Activated T-cell treated with anti-CD3 and anti-CD28 coated beads, Interleukin-2, amount 50 U/mL, for 24 hours (primary cell): ENCODE measurements around the gene FMNL2.

Experiments used
- DNase-seq: peaks from one replicate; pipeline ENCODE4 v3.0.0-alpha.2; 2020
- H3K27ac Mint-ChIP-seq: 2 replicates; pipeline ENCODE4 v1.8.0; 2020; ENCODE audit warnings: mild to moderate bottlenecking, mixed read lengths
- H3K27me3 Mint-ChIP-seq: 2 replicates; pipeline ENCODE4 v1.8.0; 2020; ENCODE audit warnings: mixed read lengths
- H3K36me3 Mint-ChIP-seq: 2 replicates; pipeline ENCODE4 v1.8.0; 2020; ENCODE audit warnings: low read depth, mixed read lengths
- H3K4me1 Mint-ChIP-seq: 2 replicates; pipeline ENCODE4 v1.8.0; 2020; ENCODE audit warnings: low read depth, mixed read lengths
- H3K4me3 Mint-ChIP-seq: 2 replicates; pipeline ENCODE4 v1.8.0; 2020; ENCODE audit warnings: mild to moderate bottlenecking, moderate library complexity, mixed read lengths
- H3K9me3 Mint-ChIP-seq: 2 replicates; pipeline ENCODE4 v1.8.0; 2020; ENCODE audit warnings: mixed read lengths

Gene FMNL2

DNA sequence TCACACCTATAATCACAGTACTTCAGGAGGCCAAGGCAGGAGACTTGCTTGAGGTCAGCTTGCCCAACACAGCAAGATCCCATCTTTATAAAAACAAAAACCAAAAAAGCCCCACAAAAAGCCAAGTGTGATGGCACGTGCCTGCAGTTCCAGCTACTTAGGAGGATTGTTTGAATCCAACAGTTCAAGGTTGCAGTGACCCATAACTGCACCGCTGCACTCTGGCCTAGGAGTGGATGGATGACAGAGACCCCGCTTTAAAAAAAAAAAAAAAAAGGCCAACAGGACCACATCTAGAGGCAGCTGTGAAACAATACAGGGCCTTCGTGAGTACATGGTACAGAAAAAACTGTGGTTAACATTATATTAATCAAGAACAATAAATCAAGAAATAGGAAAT, 326.1 kb downstream of the FMNL2 start:
- H3K4me1 Mint-ChIP-seq, result peaks cover 18% of the 10 kb centered on the region
- no peak overlapping the region for H3K27ac Mint-ChIP-seq

DNA sequence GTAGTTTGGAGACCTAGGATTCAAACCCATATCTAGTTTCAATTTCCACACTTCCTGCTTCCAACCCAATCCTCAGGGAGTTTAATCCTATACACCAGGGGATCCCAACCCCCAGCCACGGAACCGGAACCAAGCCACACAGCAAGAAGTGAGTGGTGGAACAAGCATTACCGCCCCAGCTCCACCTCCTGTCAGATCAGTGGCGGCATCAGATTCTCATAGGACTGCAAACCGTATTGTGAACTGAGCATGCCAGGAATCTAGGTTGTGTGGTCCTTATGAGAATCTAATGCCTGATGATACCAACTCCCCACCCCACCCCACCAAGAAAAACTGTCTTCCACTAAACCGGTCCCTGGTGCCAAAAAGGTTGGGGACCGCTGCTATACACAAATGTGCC, 329.8 kb downstream of the FMNL2 start:
- H3K9me3 Mint-ChIP-seq, result no peaks in the 10 kb centered on the region
- H3K4me3 Mint-ChIP-seq, result no peak overlapping the region
- H3K4me1 Mint-ChIP-seq, result no peaks in the 10 kb centered on the region
- H3K27me3 Mint-ChIP-seq, result no peaks in the 10 kb centered on the region
- peaks cover 95% of the 10 kb centered on the region for H3K36me3 Mint-ChIP-seq
- peak overlapping the region; percentile 52 for H3K27ac Mint-ChIP-seq
- no peak for DNase-seq

More for the DNA sequence above, 326.1 kb downstream of the FMNL2 start:
- peaks cover 97% of the 10 kb centered on the region for H3K36me3 Mint-ChIP-seq
- H3K27me3 Mint-ChIP-seq, result no peaks in the 10 kb centered on the region
- no peak overlapping the region for H3K4me3 Mint-ChIP-seq
- no peaks in the 10 kb centered on the region for H3K9me3 Mint-ChIP-seq
- no peak for DNase-seq

DNA sequence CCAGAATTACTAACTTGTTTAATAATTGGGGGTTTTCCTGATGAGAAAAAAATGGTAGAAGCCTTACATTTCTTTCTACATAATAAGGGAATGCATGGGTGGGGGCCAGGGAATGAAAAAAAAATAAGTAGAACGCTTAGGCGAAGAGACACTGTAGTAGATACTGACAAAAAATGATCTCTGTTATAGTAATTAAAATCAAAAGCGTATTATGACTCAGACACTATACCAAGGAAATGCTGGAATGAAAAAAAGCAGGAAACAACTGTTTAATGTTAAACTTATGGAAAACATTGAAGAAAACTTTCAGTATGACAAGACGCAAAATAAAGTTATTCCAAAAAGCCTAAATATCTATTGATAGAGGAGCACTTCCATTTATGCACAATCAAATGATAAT, 339.4 kb downstream of the FMNL2 start:
- no peak for DNase-seq
- Mint-ChIP-seq H3K4me1 (peaks cover 3% of the 10 kb centered on the region), H3K9me3 (no peaks in the 10 kb centered on the region), H3K27me3 (no peaks in the 10 kb centered on the region), H3K27ac (peak overlapping the region; percentile 45), H3K4me3 (no peak overlapping the region), H3K36me3 (peaks cover 84% of the 10 kb centered on the region)

DNA sequence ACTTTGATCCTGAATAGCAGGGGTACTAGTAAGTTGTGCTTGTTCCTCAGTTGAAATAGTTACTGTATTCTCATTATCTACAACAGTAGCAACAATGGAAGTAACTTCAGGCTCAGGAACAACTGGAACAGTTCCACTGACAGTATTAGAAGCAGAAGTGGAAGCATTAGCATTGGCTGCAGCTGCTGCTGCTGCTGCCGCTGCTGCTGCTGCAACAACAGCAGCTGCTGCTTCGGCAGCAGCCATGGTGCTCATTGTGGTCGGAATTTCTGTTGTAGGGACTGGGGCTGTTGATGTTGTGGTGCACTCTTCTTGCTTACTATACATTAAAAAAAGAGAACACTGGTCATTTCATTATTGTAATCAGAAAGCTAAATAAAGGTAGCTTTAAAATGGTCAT, 341.5 kb downstream of the FMNL2 start:
- H3K4me1 Mint-ChIP-seq, result peaks cover 4% of the 10 kb centered on the region
- H3K9me3 Mint-ChIP-seq, result no peaks in the 10 kb centered on the region
- H3K27me3 Mint-ChIP-seq, result no peaks in the 10 kb centered on the region
- no peak overlapping the region for H3K4me3 Mint-ChIP-seq
- H3K36me3 Mint-ChIP-seq, result peaks cover 86% of the 10 kb centered on the region
- DNase-seq, result no peak
- no peak overlapping the region for H3K27ac Mint-ChIP-seq

DNA sequence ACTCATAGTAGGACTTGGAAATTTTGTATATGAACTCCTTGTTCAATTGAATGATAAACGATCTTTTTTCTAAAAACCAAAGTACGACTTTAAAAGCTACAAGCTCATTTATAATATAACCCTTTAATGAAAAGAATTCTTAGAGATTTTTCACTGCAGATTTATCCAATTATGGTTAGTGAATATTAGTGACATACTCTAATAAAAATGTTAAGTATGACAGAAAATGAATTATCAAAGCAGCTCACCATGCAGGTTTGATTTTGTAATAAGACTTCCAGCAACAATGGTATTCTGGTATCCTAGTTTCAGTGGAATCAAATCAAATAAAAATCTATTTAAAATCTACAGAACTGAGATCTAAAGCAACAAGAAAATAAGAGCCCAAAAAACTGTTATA, 343.8 kb downstream of the FMNL2 start:
- Mint-ChIP-seq H3K4me3 (no peak overlapping the region), H3K27ac (no peak overlapping the region), H3K27me3 (no peaks in the 10 kb centered on the region), H3K36me3 (peaks cover 88% of the 10 kb centered on the region), H3K4me1 (peaks cover 18% of the 10 kb centered on the region), H3K9me3 (no peaks in the 10 kb centered on the region)
- DNase-seq, result no peak

DNA sequence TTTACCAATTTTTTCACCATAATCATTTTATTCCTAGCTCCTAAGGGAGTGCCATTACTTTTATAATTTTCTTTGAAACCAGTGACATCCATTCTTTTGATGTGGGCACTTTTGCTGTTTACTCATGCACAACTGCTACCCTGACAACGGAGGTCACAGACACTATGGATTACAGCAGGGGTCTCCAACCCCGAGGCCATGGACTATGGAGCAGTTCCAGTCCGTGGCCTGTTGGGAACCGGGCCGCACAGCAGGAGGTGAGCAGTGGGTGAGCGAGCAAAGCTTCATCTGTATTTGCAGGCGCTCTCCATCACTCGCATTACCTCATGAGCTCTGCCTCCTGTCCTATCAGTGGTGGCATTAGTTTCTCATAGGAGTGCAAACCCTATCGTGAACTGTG, 347.7 kb downstream of the FMNL2 start:
- no peaks in the 10 kb centered on the region for H3K27me3 Mint-ChIP-seq
- peaks cover 85% of the 10 kb centered on the region for H3K36me3 Mint-ChIP-seq
- peaks cover 40% of the 10 kb centered on the region for H3K4me1 Mint-ChIP-seq
- H3K4me3 Mint-ChIP-seq, result no peak overlapping the region
- no peak for DNase-seq
- H3K9me3 Mint-ChIP-seq, result no peaks in the 10 kb centered on the region
- peak overlapping the region; percentile 26 for H3K27ac Mint-ChIP-seq

DNA sequence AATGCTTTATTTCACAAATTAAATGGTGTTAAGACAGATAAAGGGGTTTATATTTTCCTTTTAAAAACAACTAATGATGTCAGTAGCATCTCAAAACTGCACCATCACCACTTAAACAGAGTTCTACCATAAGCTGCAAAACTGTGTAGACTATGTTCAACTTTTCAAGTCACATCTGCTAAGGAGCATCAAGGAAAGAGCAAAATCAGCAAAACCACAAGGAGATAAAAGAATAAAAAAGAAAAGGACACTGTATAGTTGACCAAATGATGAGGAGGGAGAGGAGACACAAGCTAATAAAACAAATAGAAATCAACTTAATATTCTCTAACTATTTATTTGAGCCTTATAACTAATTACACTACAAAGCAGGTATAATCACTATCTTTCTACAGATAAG, 348.4 kb downstream of the FMNL2 start:
- Mint-ChIP-seq H3K27me3 (no peaks in the 10 kb centered on the region), H3K4me1 (peaks cover 40% of the 10 kb centered on the region), H3K4me3 (no peak overlapping the region), H3K36me3 (peaks cover 90% of the 10 kb centered on the region), H3K27ac (no peak overlapping the region), H3K9me3 (no peaks in the 10 kb centered on the region)
- DNase-seq, result no peak

DNA sequence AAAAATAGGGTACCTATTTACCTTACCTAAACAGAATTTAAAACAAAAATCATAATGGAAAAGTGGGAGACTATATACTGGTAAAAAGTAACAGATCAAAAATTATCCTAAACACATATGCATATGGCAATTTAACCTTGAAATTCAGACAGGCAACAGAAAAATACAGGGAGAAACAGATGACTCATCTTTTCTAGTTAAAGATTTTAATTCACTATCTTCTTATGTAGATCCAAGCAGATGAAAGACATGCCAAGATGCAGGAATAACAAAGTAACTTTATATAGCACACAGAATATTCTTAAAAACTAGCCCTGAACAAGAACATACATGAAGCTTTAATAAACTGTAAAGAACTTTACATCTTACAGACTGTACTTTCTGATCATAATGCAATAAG, 351.3 kb downstream of the FMNL2 start:
- Mint-ChIP-seq H3K4me3 (no peak overlapping the region), H3K4me1 (peaks cover 43% of the 10 kb centered on the region), H3K36me3 (peaks cover 84% of the 10 kb centered on the region), H3K27me3 (no peaks in the 10 kb centered on the region), H3K9me3 (no peaks in the 10 kb centered on the region), H3K27ac (peak overlapping the region; percentile 10)
- no peak for DNase-seq

DNA sequence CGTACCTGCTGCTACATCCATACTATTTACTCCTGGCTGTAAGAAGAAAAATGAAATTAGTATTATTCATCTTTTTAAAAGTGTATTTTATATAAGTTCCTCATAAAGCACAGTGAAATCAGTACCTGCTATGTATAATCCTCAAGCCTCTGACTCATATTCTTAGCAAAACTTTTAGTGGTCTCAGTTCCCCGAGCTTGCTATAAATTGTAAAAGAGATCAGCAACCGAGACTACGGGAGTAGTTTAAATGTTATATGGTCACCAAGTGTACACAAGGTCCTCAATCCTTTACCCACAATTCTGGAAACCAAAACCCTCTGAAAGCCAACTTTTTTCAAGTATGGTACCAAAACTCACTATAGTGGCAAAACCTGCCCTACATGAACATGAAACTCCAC, 358.1 kb downstream of the FMNL2 start:
- Mint-ChIP-seq H3K27ac (peak overlapping the region; percentile 84), H3K4me1 (peaks cover 54% of the 10 kb centered on the region), H3K9me3 (no peaks in the 10 kb centered on the region), H3K4me3 (no peak overlapping the region), H3K27me3 (no peaks in the 10 kb centered on the region), H3K36me3 (peaks cover 72% of the 10 kb centered on the region)
- no peak for DNase-seq

DNA sequence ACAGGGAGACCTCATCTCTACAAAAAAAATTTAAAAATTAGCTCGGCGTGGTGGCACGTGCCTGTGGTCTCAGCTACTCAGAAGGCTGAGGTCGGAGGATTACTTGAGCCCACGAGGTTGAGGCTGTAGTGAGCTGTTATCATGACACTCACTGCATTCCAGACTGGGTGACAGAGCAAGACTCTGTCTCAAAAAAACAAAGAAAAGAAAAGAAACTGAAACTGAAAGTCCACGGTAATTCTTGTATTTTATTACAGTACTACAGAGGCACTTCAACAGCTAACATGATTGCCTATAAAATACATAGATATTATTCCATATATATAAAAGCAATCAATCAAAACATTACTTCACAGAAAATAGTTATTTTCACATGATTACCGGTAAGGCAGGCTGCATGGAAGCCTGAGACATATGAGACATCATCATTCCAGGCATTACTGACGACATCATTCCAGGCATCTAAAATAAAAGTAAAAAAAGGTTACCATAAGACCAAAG, 359.2 kb downstream of the FMNL2 start:
- Mint-ChIP-seq H3K4me3 (peak overlapping the region; percentile 70), H3K9me3 (no peaks in the 10 kb centered on the region), H3K4me1 (peaks cover 60% of the 10 kb centered on the region), H3K36me3 (peaks cover 67% of the 10 kb centered on the region), H3K27me3 (no peaks in the 10 kb centered on the region), H3K27ac (peak overlapping the region; percentile 95)
- peak; percentile 52 for DNase-seq

DNA sequence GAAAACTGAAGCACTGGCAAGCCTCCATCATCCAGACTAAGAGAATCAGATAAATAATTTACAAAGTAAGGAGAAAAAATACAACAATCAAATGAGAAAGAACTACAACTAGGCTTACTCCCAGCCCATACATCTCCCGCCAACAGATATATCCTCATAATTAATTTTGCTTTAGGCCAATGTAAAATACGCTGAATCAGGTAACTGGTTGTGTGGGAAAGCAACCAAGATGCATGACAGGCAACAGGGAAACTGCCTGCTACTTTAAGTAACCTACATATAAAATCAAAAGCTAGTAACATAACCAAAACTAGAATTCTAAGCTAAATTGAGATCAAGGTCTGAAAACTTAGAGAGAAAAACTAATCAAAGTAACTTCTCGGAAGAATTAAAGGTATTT, 360.8 kb downstream of the FMNL2 start:
- Mint-ChIP-seq H3K9me3 (no peaks in the 10 kb centered on the region), H3K27ac (no peak overlapping the region), H3K4me3 (no peak overlapping the region), H3K27me3 (no peaks in the 10 kb centered on the region), H3K36me3 (peaks cover 71% of the 10 kb centered on the region), H3K4me1 (peaks cover 70% of the 10 kb centered on the region)
- no peak for DNase-seq

DNA sequence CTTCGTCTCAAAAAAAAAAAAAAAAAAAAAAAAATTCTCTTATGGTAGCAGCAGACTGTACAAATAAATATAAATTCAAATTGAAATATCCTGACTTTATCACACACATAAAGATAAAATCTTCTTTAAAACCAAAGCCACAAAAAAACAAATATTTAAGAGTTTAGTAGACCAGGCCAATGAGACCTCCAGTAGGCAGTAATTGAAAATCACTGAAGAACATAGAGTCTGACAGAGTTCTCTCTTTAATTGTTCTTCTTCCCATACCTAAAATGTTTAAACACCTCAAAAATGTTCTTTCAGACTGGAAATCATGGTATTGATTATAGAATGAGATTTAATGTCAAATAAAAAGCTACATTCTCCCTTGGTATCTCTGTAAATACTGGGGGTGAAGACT, 361.5 kb downstream of the FMNL2 start:
- DNase-seq, result no peak
- peak overlapping the region; percentile 29 for H3K27ac Mint-ChIP-seq
- H3K4me3 Mint-ChIP-seq, result no peak overlapping the region
- H3K4me1 Mint-ChIP-seq, result peaks cover 72% of the 10 kb centered on the region
- no peaks in the 10 kb centered on the region for H3K27me3 Mint-ChIP-seq
- peaks cover 71% of the 10 kb centered on the region for H3K36me3 Mint-ChIP-seq
- H3K9me3 Mint-ChIP-seq, result peaks cover 5% of the 10 kb centered on the region
